NT2/D1 (cell line): ENCODE measurements around the gene DPT.

ENCODE experiments used
- SUZ12 ChIP-seq: IDR thresholded peaks from 2 replicates; pipeline ENCODE4 v1.6.1; 2011; ENCODE audit not compliant: insufficient read length, insufficient read depth; ENCODE audit errors: extremely low read depth
- YY1 ChIP-seq: IDR thresholded peaks from 2 replicates; pipeline ENCODE4 v1.6.1; 2011; ENCODE audit not compliant: insufficient read length, insufficient read depth
- ZNF274 ChIP-seq: IDR thresholded peaks from 2 replicates; pipeline ENCODE4 v1.6.1; 2011; ENCODE audit warnings: mild to moderate bottlenecking, low read depth, low read length

DNA sequence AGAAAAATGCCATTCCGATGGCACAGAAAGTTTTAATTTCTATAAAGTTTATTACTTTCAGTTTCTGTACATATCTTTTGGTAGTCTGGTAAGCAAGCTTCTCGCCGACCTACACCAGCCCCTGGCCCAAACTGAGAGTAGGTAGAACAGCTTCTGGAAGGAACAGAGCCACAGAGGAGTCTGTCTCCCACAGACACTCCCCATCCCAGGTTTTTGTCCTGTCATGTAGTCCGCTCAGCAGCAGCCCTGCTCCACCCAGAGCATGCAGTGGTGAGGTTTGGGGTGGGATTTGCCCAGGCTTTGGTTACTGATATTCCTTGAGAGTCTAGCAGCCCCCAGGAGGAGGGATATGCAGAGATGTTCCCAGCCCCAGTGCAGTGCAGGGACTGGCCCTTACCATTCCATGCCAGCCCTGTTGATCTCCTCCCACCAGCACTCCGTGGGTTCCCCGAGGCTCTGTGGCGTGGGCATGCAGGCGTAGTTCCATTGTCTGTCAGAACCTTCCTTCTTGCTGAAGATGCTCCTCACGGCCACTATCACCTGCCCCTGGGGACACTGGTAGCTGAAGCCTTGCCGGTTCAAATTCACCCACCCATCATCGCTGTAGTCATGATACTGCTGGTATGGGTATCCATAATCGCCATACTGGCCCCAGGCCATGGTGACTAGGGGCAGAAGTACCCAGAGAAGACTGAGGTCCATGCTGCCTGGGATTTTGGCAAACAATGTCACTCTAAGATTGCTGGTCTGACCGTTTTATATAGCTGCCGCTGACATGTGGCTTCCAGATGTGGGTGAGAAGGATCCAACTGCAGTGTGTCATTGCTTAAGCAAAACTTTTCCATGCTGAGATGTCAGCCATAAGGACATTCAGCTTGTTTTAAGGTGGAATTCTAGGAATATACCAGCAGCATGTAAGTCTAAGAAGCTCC, at the start of gene DPT:
- no peak for TF ChIP-seq YY1
- no peak for TF ChIP-seq ZNF274
- no peak for TF ChIP-seq SUZ12
